NCI-H345 treated with DMSO at 0.1 percent for 48 hours (cell line): ENCODE measurements around the gene CEP164.
A peak's percentile ranks its signal among the peaks of the same experiment; 100 is the strongest.
"Not testable (repeated sequence)": the region's sequence is repeated elsewhere in the genome, so short reads cannot be mapped to it uniquely, and the experiment has no call there.

ENCODE experiments used
- DNase-seq: peaks from one replicate; lab custom pipeline; 2025; ENCODE audit not compliant: unreplicated experiment; lab: John Stamatoyannopoulos, UW

Gene CEP164

DNA sequence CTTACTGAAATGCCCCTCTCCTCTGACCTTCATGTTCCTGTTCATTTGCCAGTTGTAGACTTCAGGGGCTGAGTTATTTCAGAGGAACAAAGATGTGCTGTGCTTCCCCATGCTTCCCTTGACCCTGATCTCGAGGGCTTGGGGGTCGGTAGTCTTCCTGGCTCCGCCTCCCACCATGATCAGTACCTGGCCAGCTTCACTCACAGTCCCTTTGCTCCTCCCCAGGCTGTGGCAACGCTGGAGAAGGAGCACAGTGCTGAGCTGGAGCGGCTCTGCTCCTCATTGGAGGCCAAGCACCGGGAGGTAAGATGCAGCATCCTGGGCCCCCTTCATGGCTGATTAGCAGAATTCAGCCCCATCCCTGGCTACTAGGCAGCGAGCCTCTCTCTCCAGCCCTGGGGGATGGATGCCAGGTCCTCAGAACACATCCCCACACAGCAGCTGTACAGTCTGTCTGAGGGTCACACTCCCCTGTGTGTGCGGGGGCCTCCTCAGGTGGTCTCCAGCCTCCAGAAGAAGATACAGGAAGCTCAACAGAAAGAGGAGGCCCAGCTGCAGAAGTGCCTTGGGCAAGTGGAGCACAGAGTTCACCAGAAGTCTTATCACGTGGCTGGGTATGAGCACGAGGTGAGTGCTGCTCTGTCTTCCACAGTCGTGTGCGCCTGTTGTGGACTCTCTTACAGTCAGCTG lies 64.5 kb downstream of the CEP164 start:
- DNase-seq: no peak

GRCh38 chr11:117392979-117393378 lies 65.3 kb downstream of the CEP164 start:
- no peak for DNase-seq

DNA sequence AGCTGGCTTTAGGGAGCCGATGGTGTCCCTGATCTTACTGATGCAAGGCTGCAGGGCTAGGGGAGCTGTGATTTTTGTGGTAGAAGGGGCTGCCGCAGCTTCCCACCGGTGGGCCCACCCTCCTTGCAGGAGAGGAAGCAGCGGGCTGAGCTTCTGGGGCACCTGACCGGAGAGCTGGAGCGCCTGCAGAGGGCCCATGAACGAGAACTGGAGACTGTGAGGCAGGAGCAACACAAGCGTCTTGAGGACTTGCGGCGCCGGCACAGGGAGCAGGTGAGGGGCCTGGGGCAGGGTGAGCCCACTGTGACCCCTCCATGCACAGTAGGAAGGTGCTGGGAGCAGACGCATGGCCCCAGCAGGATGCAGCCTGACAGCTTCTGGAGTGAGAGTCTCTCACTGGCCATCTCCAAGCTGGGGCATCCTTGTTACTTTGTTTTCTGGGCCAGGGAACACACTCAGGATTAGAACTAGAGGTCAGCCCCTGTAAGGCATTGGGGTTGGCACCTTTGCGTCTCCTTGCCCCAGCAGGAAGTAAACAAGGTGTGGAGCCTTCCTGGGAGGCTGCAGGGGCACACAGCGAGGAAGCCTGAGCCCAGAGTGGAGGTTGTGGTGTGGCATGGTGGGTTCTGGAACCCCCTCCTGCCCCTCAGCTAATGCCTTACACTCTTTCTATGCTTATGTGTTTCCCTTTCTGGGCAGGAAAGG lies 66.7 kb downstream of the CEP164 start:
- DNase-seq: no peak

DNA sequence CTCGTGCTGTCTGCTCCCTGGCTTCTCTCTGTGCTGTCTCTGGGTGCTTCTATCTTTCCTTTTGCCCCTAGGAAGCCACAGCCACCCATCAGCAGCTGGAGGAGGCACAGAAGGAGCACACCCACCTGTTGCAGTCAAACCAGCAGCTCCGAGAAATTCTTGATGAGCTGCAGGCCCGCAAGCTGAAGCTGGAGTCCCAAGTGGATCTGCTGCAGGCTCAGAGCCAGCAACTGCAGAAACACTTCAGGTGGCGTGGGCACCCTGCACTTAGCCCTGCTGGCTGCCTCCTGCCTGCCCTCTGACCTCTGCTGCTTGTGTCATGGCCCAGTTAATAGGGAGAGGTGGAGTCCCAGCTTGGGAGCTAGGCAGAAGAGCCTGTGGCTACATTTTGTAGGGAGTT lies 67.8 kb downstream of the CEP164 start:
- DNase-seq: no peak

GRCh38 chr11:117396970-117397369 lies 69.3 kb downstream of the CEP164 start:
- DNase-seq: no peak

DNA sequence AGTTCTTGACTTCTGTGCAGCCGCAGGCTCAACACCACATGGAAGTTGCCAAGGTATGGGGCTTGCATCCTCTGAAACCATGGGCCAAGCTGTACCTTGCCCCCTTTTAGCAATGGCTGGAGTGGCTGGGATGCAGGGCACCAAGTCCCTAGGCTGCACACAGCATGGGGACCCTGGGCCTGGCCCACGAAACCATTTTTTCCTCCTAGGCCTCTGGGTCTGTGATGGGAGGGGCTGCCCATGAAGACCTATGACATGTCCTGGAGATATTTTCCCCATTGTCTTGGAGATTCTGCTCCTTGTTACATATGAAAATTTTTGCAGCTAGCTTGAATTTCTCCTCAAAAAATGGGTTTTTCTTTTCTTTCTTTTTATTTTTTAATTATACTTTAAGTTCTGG lies 71.0 kb downstream of the CEP164 start:
- DNase-seq: not testable (repeated sequence)

- DNase-seq: not testable (repeated sequence)
Measured at GRCh38 chr11:117399100-117399840, 71.6 kb downstream of the CEP164 start.

GRCh38 chr11:117405898-117406297 lies 78.2 kb downstream of the CEP164 start:
- not testable (repeated sequence) for DNase-seq

GRCh38 chr11:117407016-117407415 lies 79.4 kb downstream of the CEP164 start:
- no peak for DNase-seq

DNA sequence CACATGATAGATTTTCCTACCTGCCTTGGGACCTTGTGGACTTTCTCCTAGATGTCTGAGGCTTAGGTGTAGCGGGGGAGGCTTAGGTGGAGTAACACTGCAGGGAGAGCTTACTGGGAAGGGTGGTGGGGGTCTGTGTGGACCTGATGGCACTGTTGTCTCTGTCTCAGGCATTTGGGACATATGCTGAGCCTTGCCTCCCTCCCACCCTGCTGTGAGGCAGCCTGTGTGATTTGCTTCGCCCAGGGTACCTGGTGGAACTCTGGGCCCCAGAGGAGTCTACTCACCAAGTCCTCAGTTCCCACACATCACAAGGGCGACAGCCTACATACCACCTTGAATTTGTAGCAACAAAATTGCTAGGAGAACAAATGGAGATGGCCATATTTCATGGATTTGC lies 80.7 kb downstream of the CEP164 start:
- no peak for DNase-seq

GRCh38 chr11:117409511-117409910 lies 81.9 kb downstream of the CEP164 start:
- DNase-seq: no peak

DNA sequence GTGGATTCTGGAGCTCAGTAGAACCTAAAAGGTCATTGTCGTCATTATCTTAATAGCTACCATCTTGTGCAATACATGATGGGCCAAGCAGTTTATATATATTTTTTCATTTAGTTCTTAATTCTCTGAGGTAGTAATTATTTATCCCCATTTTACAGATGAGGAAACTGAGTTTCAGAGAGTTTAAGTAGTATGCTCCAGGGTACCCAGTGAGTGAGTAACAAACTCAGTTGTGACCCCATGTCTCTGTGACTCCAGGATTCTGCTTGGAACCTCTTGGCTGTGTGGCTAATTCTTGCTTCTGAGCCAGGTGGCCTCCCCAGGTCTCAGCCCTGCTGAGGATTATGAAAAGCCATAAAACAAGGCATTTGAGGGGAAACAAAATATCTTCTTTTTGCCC lies 82.6 kb downstream of the CEP164 start:
- DNase-seq: no peak

GRCh38 chr11:117410861-117411710 lies 83.4 kb downstream of the CEP164 start:
- DNase-seq: peak; percentile 2

DNA sequence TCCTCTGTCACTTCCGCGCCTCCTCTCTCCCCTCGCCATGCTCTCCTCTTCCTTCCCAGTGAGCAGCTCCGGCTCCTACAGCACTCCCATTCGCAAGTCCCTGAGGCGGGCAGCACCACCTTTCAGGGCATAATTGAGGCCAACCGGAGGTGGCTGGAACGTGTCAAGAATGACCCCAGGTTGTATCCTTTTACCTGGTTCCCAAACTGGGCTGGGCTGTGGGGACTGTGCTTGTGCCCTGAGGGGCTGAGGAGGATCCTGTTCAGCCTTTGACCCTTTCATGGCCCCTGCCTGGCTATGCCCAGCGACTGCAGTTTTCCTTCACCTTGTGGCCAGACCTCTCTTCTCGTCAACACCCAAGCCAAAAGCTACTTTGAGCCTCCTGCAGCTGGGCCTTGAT lies 84.1 kb downstream of the CEP164 start:
- no peak for DNase-seq

- DNase-seq: no peak
Measured at GRCh38 chr11:117412176-117412575, 84.5 kb downstream of the CEP164 start.

GRCh38 chr11:117412653-117413275 lies 85.1 kb downstream of the CEP164 start:
- DNase-seq: no peak

DNA sequence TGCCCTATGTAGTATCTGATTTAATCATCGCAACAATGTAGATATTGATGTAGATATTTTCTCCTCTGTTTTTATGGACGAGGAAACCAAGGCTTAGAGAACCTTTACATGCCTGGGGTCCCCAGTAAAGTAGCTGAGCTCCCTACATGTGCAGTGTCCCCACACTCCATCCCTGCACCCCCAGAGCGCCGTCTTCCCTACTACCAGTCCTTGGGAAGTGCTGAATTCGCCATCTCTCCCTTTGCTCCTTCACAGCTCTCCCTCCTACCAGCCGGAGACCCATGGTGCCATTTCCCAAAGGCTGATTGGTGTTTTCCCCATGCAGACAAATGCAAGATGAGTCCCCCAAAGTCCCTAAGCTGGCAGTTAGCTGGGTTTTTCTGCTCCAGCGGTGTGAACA lies 86.0 kb downstream of the CEP164 start:
- DNase-seq: no peak

DNA sequence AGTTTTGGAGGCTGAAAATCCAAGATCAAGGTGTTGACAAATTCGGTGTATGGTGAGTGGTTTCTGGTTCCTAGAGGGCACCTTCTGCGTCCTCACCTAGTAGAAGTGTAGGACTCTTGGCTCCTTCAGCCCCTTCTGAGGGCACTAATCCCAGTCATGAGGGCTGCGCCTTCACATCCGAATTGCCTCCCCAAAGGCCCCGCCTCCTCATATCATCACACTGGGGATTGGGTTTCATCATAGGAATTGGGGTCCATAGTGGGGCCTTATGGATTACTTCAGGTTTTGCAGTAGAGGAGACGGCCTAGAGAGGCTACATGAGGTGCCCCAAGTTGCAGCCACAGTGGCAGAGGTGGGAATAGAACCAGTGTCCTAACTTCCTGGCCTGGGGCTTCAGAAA lies 87.1 kb downstream of the CEP164 start:
- no peak for DNase-seq

DNA sequence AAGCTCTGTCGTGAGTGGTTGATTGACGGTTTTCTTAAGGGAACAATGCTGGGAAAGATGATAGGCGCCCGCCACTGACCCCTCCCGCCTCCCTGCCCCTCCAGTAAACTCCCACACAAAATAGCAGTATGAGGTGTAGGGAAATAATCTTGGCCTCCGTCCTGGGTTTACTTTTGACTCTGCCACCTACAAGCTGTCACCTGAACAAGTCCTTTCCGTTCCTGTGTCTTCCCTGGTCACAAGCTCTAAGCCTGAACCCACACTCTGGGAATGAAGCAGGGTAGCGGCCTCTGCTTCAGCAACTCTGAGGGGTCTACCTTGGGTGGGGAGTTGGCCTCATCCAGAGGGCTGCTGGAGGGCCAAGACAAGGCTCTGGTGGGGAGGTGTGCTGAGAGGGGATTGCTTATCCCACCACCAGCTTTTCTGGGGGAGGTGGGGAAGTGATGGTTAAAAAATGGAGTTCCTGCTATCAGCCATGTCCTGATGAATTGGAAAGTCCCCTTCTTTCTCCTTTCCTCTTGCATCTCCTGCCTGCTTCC lies 87.8 kb downstream of the CEP164 start:
- DNase-seq: no peak

- no peak for DNase-seq
Measured at GRCh38 chr11:117417342-117417741, 89.7 kb downstream of the CEP164 start.
